ENCODE data around the gene HDAC10.
A peak's percentile ranks its signal among the peaks of the same experiment; 100 is the strongest.

Gene HDAC10

GRCh38 chr22:50232481-50233151, 18.4 kb downstream of the HDAC10 start:
- DNase-seq, result no peak

- no peak for DNase-seq
Measured at GRCh38 chr22:50229370-50229769, 21.7 kb downstream of the HDAC10 start.

GRCh38 chr22:50228366-50228765, 22.7 kb downstream of the HDAC10 start:
- no peak for DNase-seq

GRCh38 chr22:50227579-50228215, 23.4 kb downstream of the HDAC10 start:
- no peak for DNase-seq

GRCh38 chr22:50226875-50227165, 24.2 kb downstream of the HDAC10 start:
- DNase-seq, result no peak

- DNase-seq, result no peak
Measured at GRCh38 chr22:50226063-50226874, 24.8 kb downstream of the HDAC10 start.

- no peak for DNase-seq
Measured at GRCh38 chr22:50225200-50225969, 25.7 kb downstream of the HDAC10 start.

GRCh38 chr22:50224071-50224470, 27.0 kb downstream of the HDAC10 start:
- no peak for DNase-seq

- DNase-seq, result no peak
Measured at GRCh38 chr22:50222508-50222907, 28.6 kb downstream of the HDAC10 start.

- DNase-seq, result no peak
Measured at GRCh38 chr22:50221410-50222300, 29.4 kb downstream of the HDAC10 start.

GRCh38 chr22:50220603-50221409, 30.3 kb downstream of the HDAC10 start:
- no peak for DNase-seq

GRCh38 chr22:50219800-50220602, 31.1 kb downstream of the HDAC10 start:
- no peak for DNase-seq

GRCh38 chr22:50218996-50219727, 31.9 kb downstream of the HDAC10 start:
- DNase-seq, result peak in 1 of 2 experiments; percentile 31

GRCh38 chr22:50218153-50218995, 32.7 kb downstream of the HDAC10 start:
- DNase-seq, result no peak

- DNase-seq, result no peak
Measured at GRCh38 chr22:50217543-50218152, 33.4 kb downstream of the HDAC10 start.

GRCh38 chr22:50216684-50217520, 34.2 kb downstream of the HDAC10 start:
- DNase-seq, result no peak

GRCh38 chr22:50216055-50216683, 34.9 kb downstream of the HDAC10 start:
- DNase-seq, result no peak
